A673 (cell line): ENCODE data around the gene ZNF213. TPM values are rescaled to one million over a fixed set of nuclear protein-coding genes. Genes with fewer than 3 reads are reported as not detected.

Experiments used
- BruUV-seq: library from RNA; stranded (reverse); fragments of 400-500 nt; replicated peaks from 2 replicates; lab custom pipeline; 2021; lab: Mats Ljungman, UMichigan
- CTCF ChIA-PET: fragments of 300-600 bp; sonication (Branson Sonifier 250); formaldehyde crosslinking; loops from one replicate; lab custom pipeline; 2022; ENCODE audit warnings: antibody characterized with exemption; lab: Charles Lee
- POLR2A ChIA-PET: fragments of 300-600 bp; sonication (Branson Sonifier 250); formaldehyde crosslinking; loops from one replicate; lab custom pipeline; 2022; ENCODE audit warnings: antibody characterized with exemption; ENCODE audit not compliant: low non-redundant PET; lab: Charles Lee
- DNase-seq: peaks from one replicate; pipeline ENCODE4 v3.0.0-alpha.2; 2015; ENCODE audit warnings: low spot score
- H3K27ac ChIP-seq: fragments of 200-600 bp; sonication (generic); 2 replicates; pipeline ENCODE4 v1.5.1; 2016; ENCODE audit warnings: mixed run types, low read depth, mild to moderate bottlenecking, mixed read lengths, antibody characterized with exemption, low read length; ENCODE audit not compliant: poor library complexity, severe bottlenecking
- H3K27me3 ChIP-seq: fragments of 200-600 bp; sonication (generic); replicated peaks from 2 replicates; pipeline ENCODE4 v1.6.1; 2017; ENCODE audit warnings: mixed run types, low read depth, mild to moderate bottlenecking, mixed read lengths, antibody characterized with exemption, low read length; ENCODE audit not compliant: insufficient read depth, poor library complexity
- H3K36me3 ChIP-seq: fragments of 200-600 bp; sonication (generic); 2 replicates; pipeline ENCODE4 v1.6.1; 2016; ENCODE audit warnings: mixed run types, mild to moderate bottlenecking, mixed read lengths, antibody characterized with exemption, low read length; ENCODE audit not compliant: insufficient read depth, poor library complexity, severe bottlenecking
- H3K4me1 ChIP-seq: fragments of 200-600 bp; sonication (generic); 2 replicates; pipeline ENCODE4 v1.6.1; 2017; ENCODE audit warnings: mixed run types, mild to moderate bottlenecking, mixed read lengths, antibody characterized with exemption, low read length; ENCODE audit not compliant: insufficient read depth, poor library complexity, severe bottlenecking
- H3K4me3 ChIP-seq: fragments of 200-600 bp; sonication (generic); 2 replicates; pipeline ENCODE4 v1.5.1; 2016; ENCODE audit warnings: low read depth, mixed run types, mild to moderate bottlenecking, mixed read lengths, low read length; ENCODE audit not compliant: poor library complexity, severe bottlenecking
- H3K9me3 ChIP-seq: fragments of 200-600 bp; sonication (generic); 2 replicates; pipeline ENCODE4 v1.6.1; 2016; ENCODE audit warnings: mixed run types, low read depth, mild to moderate bottlenecking, mixed read lengths, antibody characterized with exemption, low read length; ENCODE audit not compliant: poor library complexity, severe bottlenecking
- CTCF ChIP-seq: fragments of 300-800, 200-600 bp; sonication (generic); conservative IDR thresholded peaks from 2 replicates; pipeline ENCODE4 v1.5.1; 2017; ENCODE audit warnings: low read depth, mild to moderate bottlenecking, antibody characterized with exemption, low read length, moderate library complexity, mixed read lengths
- EZH2 ChIP-seq: fragments of 200-600 bp; sonication (generic); IDR thresholded peaks from 2 replicates; pipeline ENCODE4 v1.6.1; 2017; ENCODE audit warnings: borderline replicate concordance, low read depth, mild to moderate bottlenecking, mixed read lengths, antibody characterized with exemption, low read length; ENCODE audit not compliant: poor library complexity, severe bottlenecking
- intact Hi-C: fragments of 100-400 bp; cut with micrococcal nuclease; formaldehyde crosslinking; loops from one replicate; pipeline ENCODE4 v1.10.0; 2022; ENCODE audit not compliant: unreplicated experiment
- total RNA-seq: library from RNA; stranded (reverse); gene quantifications from 2 replicates; pipeline ENCODE4 v1.2.3, GENCODE V29; 2021

Gene ZNF213
- total RNA-seq, 1 experiment from 2014 or later, result 16.0 TPM

- Histone ChIP-seq H3K4me1 (no peaks in the 10 kb centered on the region), H3K27ac (peak overlapping the region; percentile 65), H3K4me3 (peak overlapping the region; percentile 94), H3K36me3 (no peaks in the 10 kb centered on the region), H3K9me3 (no peaks in the 10 kb centered on the region), H3K27me3 (no peaks in the 10 kb centered on the region)
- TF ChIP-seq EZH2 (no peak), CTCF (0 out of 2 replicates have a peak, but pooled peaks have one; percentile 10)
- no TSS peak for BruUV-seq
- intact Hi-C loops, result loop anchor here (10.0 kb wide), 1 partner anchor 104 kb away; no protein-coding TSS in a partner anchor
- POLR2A ChIA-PET, result interaction anchor here (0.6 kb wide), 1 partner anchor 9 kb away, joined by 5 read pairs; no protein-coding TSS in a partner anchor
- DNase-seq, result peak; percentile 89
- CTCF ChIA-PET, result no interaction called here
Measured at GRCh38 chr16:3158510-3159314, 23.9 kb downstream of the ZNF213 start.

- Histone ChIP-seq H3K9me3 (no peaks in the 10 kb centered on the region), H3K36me3 (no peaks in the 10 kb centered on the region), H3K4me1 (no peaks in the 10 kb centered on the region), H3K4me3 (no peak overlapping the region), H3K27ac (no peak overlapping the region), H3K27me3 (no peaks in the 10 kb centered on the region)
- POLR2A ChIA-PET, result no interaction called here
- BruUV-seq, result no TSS peak
- no peak for DNase-seq
- intact Hi-C loops, result no loop called here
- no peak for TF ChIP-seq CTCF
- TF ChIP-seq EZH2, result no peak
- CTCF ChIA-PET, result no interaction called here
Measured at GRCh38 chr16:3161235-3162018, 26.6 kb downstream of the ZNF213 start.

GRCh38 chr16:3164121-3164991 is 29.5 kb downstream of the ZNF213 start:
- BruUV-seq, result no TSS peak
- no peak for TF ChIP-seq CTCF
- no peak for TF ChIP-seq EZH2
- no peak overlapping the region for H3K27ac ChIP-seq
- H3K9me3 ChIP-seq, result no peaks in the 10 kb centered on the region
- no peak overlapping the region for H3K4me3 ChIP-seq
- CTCF ChIA-PET, result no interaction called here
- H3K4me1 ChIP-seq, result no peaks in the 10 kb centered on the region
- POLR2A ChIA-PET, result no interaction called here
- H3K36me3 ChIP-seq, result no peaks in the 10 kb centered on the region
- peaks cover 5% of the 10 kb centered on the region for H3K27me3 ChIP-seq
- DNase-seq, result no peak
- intact Hi-C loops, result no loop called here
